B cell (primary cell): ENCODE measurements around the gene EPG5.

ENCODE experiments used
- EZH2 ChIP-seq: IDR thresholded peaks from 2 replicates; pipeline ENCODE4 v1.6.1; 2012; ENCODE audit warnings: borderline replicate concordance, low read depth, mild to moderate bottlenecking, moderate library complexity, low read length; ENCODE audit not compliant: insufficient read depth, poor library complexity, severe bottlenecking
- TF ChIP-seq, protein P1 (sequence below): fragments of 200-600 bp; IDR thresholded peaks from one replicate; pipeline ENCODE4 v1.8.0; 2022; ENCODE audit warnings: antibody characterized with exemption, mild to moderate bottlenecking

DNA sequence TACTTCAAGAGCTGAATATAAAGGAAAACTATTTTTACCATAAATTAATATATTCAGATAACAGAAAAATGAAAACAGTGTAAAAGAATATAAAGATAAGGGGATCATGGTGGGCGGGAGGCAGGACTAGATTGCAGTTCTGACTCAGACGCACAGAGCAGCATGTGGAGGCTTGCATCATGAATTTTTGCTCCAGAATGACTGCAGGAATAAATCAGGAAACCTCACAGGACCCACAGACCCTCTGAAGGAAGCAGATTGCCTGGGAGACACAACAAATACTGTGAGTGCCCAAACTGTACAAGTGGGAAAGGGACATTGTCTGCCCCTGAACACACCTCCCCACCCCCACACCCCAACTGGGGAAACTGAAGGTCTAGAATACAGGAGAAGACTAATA lies 160.9 kb downstream of the EPG5 start:
- TF ChIP-seq, protein P1, sequence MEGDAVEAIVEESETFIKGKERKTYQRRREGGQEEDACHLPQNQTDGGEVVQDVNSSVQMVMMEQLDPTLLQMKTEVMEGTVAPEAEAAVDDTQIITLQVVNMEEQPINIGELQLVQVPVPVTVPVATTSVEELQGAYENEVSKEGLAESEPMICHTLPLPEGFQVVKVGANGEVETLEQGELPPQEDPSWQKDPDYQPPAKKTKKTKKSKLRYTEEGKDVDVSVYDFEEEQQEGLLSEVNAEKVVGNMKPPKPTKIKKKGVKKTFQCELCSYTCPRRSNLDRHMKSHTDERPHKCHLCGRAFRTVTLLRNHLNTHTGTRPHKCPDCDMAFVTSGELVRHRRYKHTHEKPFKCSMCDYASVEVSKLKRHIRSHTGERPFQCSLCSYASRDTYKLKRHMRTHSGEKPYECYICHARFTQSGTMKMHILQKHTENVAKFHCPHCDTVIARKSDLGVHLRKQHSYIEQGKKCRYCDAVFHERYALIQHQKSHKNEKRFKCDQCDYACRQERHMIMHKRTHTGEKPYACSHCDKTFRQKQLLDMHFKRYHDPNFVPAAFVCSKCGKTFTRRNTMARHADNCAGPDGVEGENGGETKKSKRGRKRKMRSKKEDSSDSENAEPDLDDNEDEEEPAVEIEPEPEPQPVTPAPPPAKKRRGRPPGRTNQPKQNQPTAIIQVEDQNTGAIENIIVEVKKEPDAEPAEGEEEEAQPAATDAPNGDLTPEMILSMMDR: no peak
- TF ChIP-seq EZH2: no peak
